Measurements from ENCODE around the gene KRCC1. TPM values are rescaled to one million over a fixed set of nuclear protein-coding genes. Genes with fewer than 3 reads are reported as not detected.

KRCC1 gene
- polyA plus RNA-seq, 2 of the 4 experiments (the other 2 are of a cell fraction) = 16.2 to 49.0 TPM

DNA sequence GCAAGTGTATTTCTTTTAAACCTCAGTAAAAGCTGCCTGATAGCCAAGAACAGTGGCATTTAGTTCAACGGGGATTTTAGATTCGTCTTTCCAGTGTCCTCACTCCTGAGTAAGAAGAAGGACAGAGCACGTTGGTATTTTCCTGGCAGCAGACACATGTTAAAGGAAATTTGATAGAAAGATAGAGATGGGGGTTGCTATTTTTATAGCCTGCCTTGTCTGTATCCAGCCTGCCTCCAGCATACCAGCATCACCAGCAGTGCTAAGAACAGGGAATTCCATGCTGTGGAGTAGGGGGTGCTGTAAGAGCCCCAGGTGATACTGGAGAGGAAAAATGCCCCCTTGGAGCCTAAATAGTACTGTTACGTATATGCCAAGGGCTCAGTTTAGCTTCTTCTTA lies 11.0 kb upstream of the KRCC1 start:
- no peak for DNase-seq (ENCODE audit: low read depth in 1 of 2, low spot score in 1 of 2)
- no peak for FAIRE-seq

DNA sequence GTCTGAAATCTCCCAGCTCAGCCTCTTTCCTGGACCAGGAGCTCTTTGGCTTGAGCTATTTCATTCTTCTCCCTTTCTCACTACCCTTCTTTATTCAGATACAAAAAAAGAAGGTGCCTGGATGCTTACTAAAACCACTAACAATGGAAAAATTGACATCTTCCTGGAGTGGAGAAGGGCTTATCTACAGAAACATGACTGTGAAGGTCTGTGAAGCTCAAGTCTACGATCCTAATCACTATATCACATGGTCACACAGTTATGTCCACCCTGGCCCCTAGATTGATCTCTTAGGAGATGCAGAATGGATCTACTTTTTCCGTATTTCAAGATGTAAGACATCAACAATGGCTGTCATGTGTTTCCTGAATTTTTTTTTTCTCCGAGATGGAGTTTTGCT lies 5.7 kb upstream of the KRCC1 start:
- no peaks in the 10 kb centered on the region for H3K9me3 ChIP-seq
- H3K4me3 ChIP-seq = no peak overlapping the region
- no peak overlapping the region for H3K27ac ChIP-seq
- ChIA-PET POLR2A (interaction anchor here (1.8 kb wide), 1 partner anchor 99 kb away, joined by 7 read pairs; no protein-coding TSS in a partner anchor), CTCF (interaction anchor here (0.6 to 5.0 kb wide), 40 partner anchors 8 to 611 kb away, joined by 3 to 181 read pairs (median 6); partner anchors contain the start of gene RNU2-63P)
- peaks cover 6% of the 10 kb centered on the region for H3K4me1 ChIP-seq
- FAIRE-seq (no peak), DNase-seq (ENCODE audit: low read depth in 1 of 2, low spot score in 1 of 2) (no peak), ATAC-seq (no peak)
- 66% methylated on average over 3 of the region's 3 CpGs for WGBS (ENCODE audit: missing lambda C conversion rate)
- TF ChIP-seq ESRRA (IDR thresholded peaks at IDR 0.05; ENCODE audit: borderline replicate concordance, low read length) = no peak
- no peak for TF ChIP-seq USF2 (IDR thresholded peaks at IDR 0.05)
- no peak for TF ChIP-seq EHF (CRISPR knock-in tag; IDR thresholded peaks at IDR 0.05)
- TF ChIP-seq EHMT2 (IDR thresholded peaks at IDR 0.05; ENCODE audit: low read depth) = no peak
- TF ChIP-seq, protein P1, sequence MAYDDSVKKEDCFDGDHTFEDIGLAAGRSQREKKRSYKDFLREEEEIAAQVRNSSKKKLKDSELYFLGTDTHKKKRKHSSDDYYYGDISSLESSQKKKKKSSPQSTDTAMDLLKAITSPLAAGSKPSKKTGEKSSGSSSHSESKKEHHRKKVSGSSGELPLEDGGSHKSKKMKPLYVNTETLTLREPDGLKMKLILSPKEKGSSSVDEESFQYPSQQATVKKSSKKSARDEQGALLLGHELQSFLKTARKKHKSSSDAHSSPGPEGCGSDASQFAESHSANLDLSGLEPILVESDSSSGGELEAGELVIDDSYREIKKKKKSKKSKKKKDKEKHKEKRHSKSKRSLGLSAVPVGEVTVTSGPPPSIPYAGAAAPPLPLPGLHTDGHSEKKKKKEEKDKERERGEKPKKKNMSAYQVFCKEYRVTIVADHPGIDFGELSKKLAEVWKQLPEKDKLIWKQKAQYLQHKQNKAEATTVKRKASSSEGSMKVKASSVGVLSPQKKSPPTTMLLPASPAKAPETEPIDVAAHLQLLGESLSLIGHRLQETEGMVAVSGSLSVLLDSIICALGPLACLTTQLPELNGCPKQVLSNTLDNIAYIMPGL (CRISPR knock-in tag; IDR thresholded peaks at IDR 0.05; ENCODE audit: borderline replicate concordance) = no peak
- TF ChIP-seq SMC3 (IDR thresholded peaks at IDR 0.05) = no peak
- TF ChIP-seq ZC3H11A (IDR thresholded peaks at IDR 0.05) = no peak
- no peak for TF ChIP-seq KDM5A (IDR thresholded peaks at IDR 0.05)
- TF ChIP-seq CBX2 (IDR thresholded peaks at IDR 0.05; ENCODE audit: borderline replicate concordance, low read depth) = no peak
- TF ChIP-seq RARB (CRISPR knock-in tag; IDR thresholded peaks at IDR 0.05) = no peak
- H3K4me2 ChIP-seq = no peak overlapping the region

More for the DNA sequence above, 11.0 kb upstream of the KRCC1 start:
- no peak for TF ChIP-seq CTCF (IDR thresholded peaks at IDR 0.05)
- TF ChIP-seq NFE2L2 (conservative IDR thresholded peaks at IDR 0.05; ENCODE audit: low read length) = no peak
- TF ChIP-seq, protein P2, sequence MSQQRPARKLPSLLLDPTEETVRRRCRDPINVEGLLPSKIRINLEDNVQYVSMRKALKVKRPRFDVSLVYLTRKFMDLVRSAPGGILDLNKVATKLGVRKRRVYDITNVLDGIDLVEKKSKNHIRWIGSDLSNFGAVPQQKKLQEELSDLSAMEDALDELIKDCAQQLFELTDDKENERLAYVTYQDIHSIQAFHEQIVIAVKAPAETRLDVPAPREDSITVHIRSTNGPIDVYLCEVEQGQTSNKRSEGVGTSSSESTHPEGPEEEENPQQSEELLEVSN (IDR thresholded peaks at IDR 0.05; ENCODE audit: borderline replicate concordance, low read depth) = no peak
- TF ChIP-seq HOXB5 (CRISPR knock-in tag; IDR thresholded peaks at IDR 0.05) = no peak
- no peak for TF ChIP-seq GATA3 (IDR thresholded peaks at IDR 0.05; ENCODE audit: borderline replicate concordance)
- TF ChIP-seq ZC3H11A (IDR thresholded peaks at IDR 0.05) = no peak
- TF ChIP-seq EP300 (IDR thresholded peaks at IDR 0.05) = no peak
- TF ChIP-seq, protein P3, sequence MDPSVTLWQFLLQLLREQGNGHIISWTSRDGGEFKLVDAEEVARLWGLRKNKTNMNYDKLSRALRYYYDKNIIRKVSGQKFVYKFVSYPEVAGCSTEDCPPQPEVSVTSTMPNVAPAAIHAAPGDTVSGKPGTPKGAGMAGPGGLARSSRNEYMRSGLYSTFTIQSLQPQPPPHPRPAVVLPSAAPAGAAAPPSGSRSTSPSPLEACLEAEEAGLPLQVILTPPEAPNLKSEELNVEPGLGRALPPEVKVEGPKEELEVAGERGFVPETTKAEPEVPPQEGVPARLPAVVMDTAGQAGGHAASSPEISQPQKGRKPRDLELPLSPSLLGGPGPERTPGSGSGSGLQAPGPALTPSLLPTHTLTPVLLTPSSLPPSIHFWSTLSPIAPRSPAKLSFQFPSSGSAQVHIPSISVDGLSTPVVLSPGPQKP (IDR thresholded peaks at IDR 0.05; ENCODE audit: low read depth, low read length) = no peak
- no peak for TF ChIP-seq JUN (IDR thresholded peaks at IDR 0.05)
- no peak for TF ChIP-seq EHF (CRISPR knock-in tag; IDR thresholded peaks at IDR 0.05)
- TF ChIP-seq, protein P4, sequence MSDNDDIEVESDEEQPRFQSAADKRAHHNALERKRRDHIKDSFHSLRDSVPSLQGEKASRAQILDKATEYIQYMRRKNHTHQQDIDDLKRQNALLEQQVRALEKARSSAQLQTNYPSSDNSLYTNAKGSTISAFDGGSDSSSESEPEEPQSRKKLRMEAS (IDR thresholded peaks at IDR 0.05) = no peak
- TF ChIP-seq SREBF2 (IDR thresholded peaks at IDR 0.05) = no peak
- no peak for TF ChIP-seq ESRRA (IDR thresholded peaks at IDR 0.05; ENCODE audit: borderline replicate concordance, low read length)
- no peak for TF ChIP-seq ZNF302 (CRISPR knock-in tag; IDR thresholded peaks at IDR 0.05)
- no peak for TF ChIP-seq NPAS2 (CRISPR knock-in tag; IDR thresholded peaks at IDR 0.05; ENCODE audit: borderline replicate concordance)
- TF ChIP-seq CHD2 (IDR thresholded peaks at IDR 0.05; ENCODE audit: low read length, partially characterized antibody) = no peak
- TF ChIP-seq MYC (IDR thresholded peaks at IDR 0.05; ENCODE audit: borderline replicate concordance, low read length) = no peak
- TF ChIP-seq TFCP2L1 (CRISPR knock-in tag; IDR thresholded peaks at IDR 0.05) = no peak
- H3K4me1 ChIP-seq = no peaks in the 10 kb centered on the region
- no peaks in the 10 kb centered on the region for H3K9me3 ChIP-seq
- ChIA-PET POLR2A (no interaction called here), CTCF (interaction anchor here (1.6 kb wide), 1 partner anchor 93 kb away, joined by 6 read pairs; no protein-coding TSS in a partner anchor)
- no peak for ATAC-seq
- no peak overlapping the region for H3K4me3 ChIP-seq
- WGBS (ENCODE audit: missing lambda C conversion rate) = 61% methylated on average over 4 of the region's 4 CpGs
- no peak overlapping the region for H3K4me2 ChIP-seq
- no peak overlapping the region for H3K27ac ChIP-seq

Data from A549 (cell line).